ENCODE data around the gene FOLR3. TPM values are rescaled to one million over a fixed set of nuclear protein-coding genes. Genes with fewer than 3 reads are reported as not detected.

FOLR3 gene
- polyA plus RNA-seq, 1 of the 3 experiments (the other 2 are of a cell fraction) = not detected

GRCh38 chr11:72100009-72100408 is 35.5 kb upstream of the FOLR3 start:
- 84% methylated on average over 3 of the region's 3 CpGs for WGBS (ENCODE audit: low lambda C conversion rate)
- Histone ChIP-seq H3K27ac (ENCODE audit: low read depth in 2 of 2, low read length in 1 of 2) (no peak overlapping the region; a peak in 1 of 4 replicates), H3K9me3 (no peaks in the 10 kb centered on the region), H3K9ac (no peak overlapping the region), H3K36me3 (replicated peaks in 1 of 2; ENCODE audit: control insufficient read depth in 1 of 2, insufficient read depth in 2 of 2, low read length in 1 of 2) (peaks cover 14 to 48% of the 10 kb centered on the region in 2 experiments), H4K20me1 (ENCODE audit: insufficient read depth) (no peaks in the 10 kb centered on the region), H3F3A (replicated peaks; ENCODE audit: insufficient read depth) (peaks cover 9% of the 10 kb centered on the region), H2AFZ (ENCODE audit: low read depth) (no peak overlapping the region), H3K4me1 (ENCODE audit: control insufficient read depth in 1 of 2, insufficient read depth in 2 of 2, low read depth in 1 of 2, low read length in 1 of 2) (peaks cover 4 to 28% of the 10 kb centered on the region in 2 experiments; a peak in 2 of 4 replicates), H3K79me2 (ENCODE audit: insufficient read depth) (peaks cover 42% of the 10 kb centered on the region), H3K4me2 (0 out of 2 replicates have a peak overlapping the region, but pooled peaks have one; percentile 96), H3K4me3 (ENCODE audit: low read depth in 2 of 2, low read length in 1 of 2) (no peak overlapping the region), H3K9me2 (no peaks in the 10 kb centered on the region), H3K27me3 (ENCODE audit: insufficient read depth) (no peaks in the 10 kb centered on the region)
- DNase-seq = no peak
- ChIA-PET POLR2A (interaction anchor here (1.2 to 1.7 kb wide), 2 partner anchors 9 to 61 kb away, joined by 4 read pairs; no protein-coding TSS in a partner anchor), CTCF (interaction anchor here (1.2 to 16.4 kb wide), 9 partner anchors 9 to 335 kb away, joined by 3 to 416 read pairs (median 5); partner anchors contain the start of gene CLPB)
- no peak for TF ChIP-seq NFIC (IDR thresholded peaks at IDR 0.05; ENCODE audit: borderline replicate concordance)
- TF ChIP-seq RFX5 (IDR thresholded peaks at IDR 0.05; ENCODE audit: low read length) = no peak
- no peak for TF ChIP-seq ELF1 (IDR thresholded peaks at IDR 0.05)
- no peak for TF ChIP-seq SIN3A (IDR thresholded peaks at IDR 0.05; ENCODE audit: borderline replicate concordance, low read depth, low read length)
- TF ChIP-seq FOXJ3 (CRISPR knock-in tag; IDR thresholded peaks at IDR 0.05) = no peak
- no peak for TF ChIP-seq GATA2 (CRISPR knock-in tag; IDR thresholded peaks at IDR 0.05)
- TF ChIP-seq EZH2phosphoT487 (IDR thresholded peaks at IDR 0.05; ENCODE audit: borderline replicate concordance, low read depth) = no peak
- TF ChIP-seq MXI1 (IDR thresholded peaks at IDR 0.05; ENCODE audit: low read depth, low read length) = no peak
- TF ChIP-seq ZBTB33 (IDR thresholded peaks at IDR 0.05; ENCODE audit: borderline replicate concordance, low read depth) = no peak
- TF ChIP-seq TCF12 (IDR thresholded peaks at IDR 0.05) = no peak
- no peak for TF ChIP-seq PBX3 (IDR thresholded peaks at IDR 0.05)

GRCh38 chr11:72100462-72100861 is 35.1 kb upstream of the FOLR3 start:
- Histone ChIP-seq H3K4me1 (ENCODE audit: control insufficient read depth in 1 of 2, insufficient read depth in 2 of 2, low read depth in 1 of 2, low read length in 1 of 2) (peaks cover 4 to 28% of the 10 kb centered on the region in 2 experiments; a peak in 2 of 4 replicates), H3K9ac (no peak overlapping the region), H2AFZ (ENCODE audit: low read depth) (no peak overlapping the region), H3F3A (replicated peaks; ENCODE audit: insufficient read depth) (peaks cover 9% of the 10 kb centered on the region), H3K4me2 (peak overlapping the region; percentile 96; the same call in 1 of the 2 replicates), H3K9me3 (no peaks in the 10 kb centered on the region), H3K36me3 (replicated peaks in 1 of 2; ENCODE audit: control insufficient read depth in 1 of 2, insufficient read depth in 2 of 2, low read length in 1 of 2) (peaks cover 14 to 48% of the 10 kb centered on the region in 2 experiments), H3K27ac (ENCODE audit: low read depth in 2 of 2, low read length in 1 of 2) (no peak overlapping the region; a peak in 1 of 4 replicates), H3K79me2 (ENCODE audit: insufficient read depth) (peaks cover 42% of the 10 kb centered on the region), H4K20me1 (ENCODE audit: insufficient read depth) (no peaks in the 10 kb centered on the region), H3K27me3 (ENCODE audit: insufficient read depth) (no peaks in the 10 kb centered on the region), H3K4me3 (ENCODE audit: low read depth in 2 of 2, low read length in 1 of 2) (no peak overlapping the region), H3K9me2 (no peaks in the 10 kb centered on the region)
- WGBS (ENCODE audit: low lambda C conversion rate) = 100% methylated on average over 1 of the region's 1 CpG
- ChIA-PET CTCF (interaction anchor here (1.2 to 16.4 kb wide), 9 partner anchors 7 to 334 kb away, joined by 3 to 416 read pairs (median 5); partner anchors contain the start of gene CLPB), POLR2A (interaction anchor here (1.0 to 1.7 kb wide), 3 partner anchors 9 to 331 kb away, joined by 3 to 4 read pairs (median 4); no protein-coding TSS in a partner anchor)
- TF ChIP-seq SIN3A (IDR thresholded peaks at IDR 0.05; ENCODE audit: borderline replicate concordance, low read depth, low read length) = no peak
- no peak for TF ChIP-seq CTCF (IDR thresholded peaks at IDR 0.05)
- TF ChIP-seq USF2 (IDR thresholded peaks at IDR 0.05; ENCODE audit: borderline replicate concordance, low read depth, low read length) = no peak
- no peak for TF ChIP-seq SMC3 (IDR thresholded peaks at IDR 0.05; ENCODE audit: low read depth, low read length)
- TF ChIP-seq RAD21 (IDR thresholded peaks at IDR 0.05; ENCODE audit: low read length) = no peak
- DNase-seq = no peak

Measured in SK-N-SH (cell line).